GM19467 (cell line): ENCODE results near the gene BCAS3.
"Not testable (repeated sequence)": the region's sequence is repeated elsewhere in the genome, so short reads cannot be mapped to it uniquely, and the experiment has no call there.

Experiments
- ATAC-seq: cut with Tn5 transposase; IDR thresholded peaks from one replicate; pipeline ENCODE4 v1.9.1; 2021; ENCODE audit warnings: mild to moderate bottlenecking, moderate library complexity; ENCODE audit not compliant: unreplicated experiment

BCAS3 gene

GRCh38 chr17:60862482-60862881, 184.8 kb downstream of the BCAS3 start:
- no peak for ATAC-seq

GRCh38 chr17:60863892-60864707, 186.4 kb downstream of the BCAS3 start:
- no peak for ATAC-seq

- ATAC-seq: no peak
Measured at GRCh38 chr17:60864708-60865005, 187.0 kb downstream of the BCAS3 start.

- ATAC-seq: no peak
Measured at GRCh38 chr17:60874772-60875171, 197.1 kb downstream of the BCAS3 start.

- ATAC-seq: not testable (repeated sequence)
Measured at GRCh38 chr17:60886731-60887613, 209.3 kb downstream of the BCAS3 start.

GRCh38 chr17:60887614-60888028, 210.0 kb downstream of the BCAS3 start:
- ATAC-seq: no peak

GRCh38 chr17:60888812-60889709, 211.4 kb downstream of the BCAS3 start:
- ATAC-seq: no peak

GRCh38 chr17:60891149-60891548, 213.5 kb downstream of the BCAS3 start:
- ATAC-seq: no peak

- ATAC-seq: no peak
Measured at GRCh38 chr17:60893475-60893874, 215.8 kb downstream of the BCAS3 start.

GRCh38 chr17:60896996-60897395, 219.3 kb downstream of the BCAS3 start:
- no peak for ATAC-seq

- ATAC-seq: no peak
Measured at GRCh38 chr17:60899115-60899514, 221.5 kb downstream of the BCAS3 start.

GRCh38 chr17:60900688-60901087, 223.0 kb downstream of the BCAS3 start:
- ATAC-seq: no peak

GRCh38 chr17:60901242-60901641, 223.6 kb downstream of the BCAS3 start:
- ATAC-seq: no peak

- no peak for ATAC-seq
Measured at GRCh38 chr17:60901806-60902205, 224.2 kb downstream of the BCAS3 start.

GRCh38 chr17:60902399-60902798, 224.7 kb downstream of the BCAS3 start:
- ATAC-seq: no peak

- no peak for ATAC-seq
Measured at GRCh38 chr17:60904582-60904981, 226.9 kb downstream of the BCAS3 start.

GRCh38 chr17:60905709-60906108, 228.1 kb downstream of the BCAS3 start:
- ATAC-seq: no peak

GRCh38 chr17:60908324-60908723, 230.7 kb downstream of the BCAS3 start:
- no peak for ATAC-seq

GRCh38 chr17:60909405-60909804, 231.8 kb downstream of the BCAS3 start:
- no peak for ATAC-seq

GRCh38 chr17:60910415-60910814, 232.8 kb downstream of the BCAS3 start:
- no peak for ATAC-seq

GRCh38 chr17:60914078-60914477, 236.4 kb downstream of the BCAS3 start:
- ATAC-seq: no peak
